K562 (cell line): ENCODE data around the gene SEMA5A. TPM values are rescaled to one million over a fixed set of nuclear protein-coding genes. Genes with fewer than 3 reads are reported as not detected.

Source experiments
- ATAC-seq: fragments of 200-7000 bp; cut with Tn5 transposase; 3 replicates; pipeline ENCODE4 v1.9.1; 2020; ENCODE audit warnings: moderate library complexity
- BruUV-seq: library from RNA; stranded (reverse); fragments of 400-500 nt; replicated peaks from 2 replicates; lab custom pipeline; 2021; lab: Mats Ljungman, UMichigan
- CTCF ChIA-PET: fragments of 300-600 bp; formaldehyde crosslinking; extraction: SDS; loops from one replicate; lab custom pipeline; 2021; ENCODE audit warnings: low intra/inter-chr PET ratio; lab: Yijun Ruan, JAX
- POLR2A ChIA-PET: fragments of 300-600, 350-650 bp; sonication (Branson Sonifier 250); formaldehyde crosslinking; extraction: SDS; loops from one replicate; lab custom pipeline; 2021; ENCODE audit warnings: antibody characterized with exemption, inconsistent platforms; lab: Yijun Ruan, JAX
- DNase-seq, 4 experiments: peaks; one replicate each; pipeline versions ENCODE4 v3.0.0 to v3.0.0-alpha.2; 2011 to 2018; ENCODE audit warnings: low spot score in 3 of 4, mixed read lengths in 3 of 4; ENCODE audit errors: extremely low read depth in 1 of 4
- FAIRE-seq: peaks from 2 replicates; lab custom pipeline; 2011; peaks lifted over from hg19 to GRCh38; lab: Jason Lieb, UNC
- H2AFZ ChIP-seq: 2 replicates; pipeline ENCODE4 v1.6.0; 2011; ENCODE audit warnings: low read depth, low read length, control low read depth, inconsistent platforms
- H3K27ac ChIP-seq: fragments of 200-600 bp; 3 replicates; pipeline ENCODE4 v1.8.0; 2011; ENCODE audit warnings: low read depth, mild to moderate bottlenecking, control low read depth, inconsistent platforms, low read length, moderate library complexity, mixed read lengths; ENCODE audit errors: extremely low read depth
- H3K27me3 ChIP-seq, 2 experiments: fragments of 300-600 bp in 1 of 2; 2 replicates in 1 of 2; 3 replicates in 1 of 2; pipeline versions ENCODE4 v1.6.0 to v1.8.0; 2011; ENCODE audit warnings: inconsistent platforms in 2 of 2, low read length in 2 of 2, mild to moderate bottlenecking in 1 of 2, mixed read lengths in 1 of 2, moderate library complexity in 1 of 2; ENCODE audit not compliant: control insufficient read depth in 2 of 2, insufficient read depth in 2 of 2
- H3K36me3 ChIP-seq: fragments of 300-600 bp; 3 replicates; pipeline ENCODE4 v1.8.0; 2011; ENCODE audit warnings: mild to moderate bottlenecking, low read length, inconsistent platforms; ENCODE audit not compliant: control insufficient read depth, insufficient read depth
- H3K4me1 ChIP-seq, 2 experiments: fragments of 200-600 bp in 1 of 2; replicated peaks in 1 of 2; 2 replicates in 1 of 2; 3 replicates in 1 of 2; pipeline versions ENCODE4 v1.5.1 to v1.8.0; 2011; ENCODE audit warnings: inconsistent platforms in 2 of 2, low read length in 2 of 2, mild to moderate bottlenecking in 1 of 2, mixed read lengths in 1 of 2, moderate library complexity in 1 of 2; ENCODE audit not compliant: control insufficient read depth in 2 of 2, insufficient read depth in 2 of 2
- H3K4me2 ChIP-seq: 2 replicates; pipeline ENCODE4 v1.6.1; 2011; ENCODE audit warnings: low read length, control low read depth, inconsistent platforms, mixed read lengths; ENCODE audit not compliant: insufficient read depth
- H3K4me3 ChIP-seq: fragments of 200-600 bp; sonication (generic), shearing (Covaris generic); 2 replicates; pipeline ENCODE4 v1.5.1; 2016; ENCODE audit warnings: control low read depth, inconsistent platforms
- H3K79me2 ChIP-seq: fragments of 200-600 bp; 3 replicates; pipeline ENCODE4 v1.8.0; 2011; ENCODE audit warnings: low read length, inconsistent platforms; ENCODE audit not compliant: control insufficient read depth, insufficient read depth
- H3K9ac ChIP-seq, 2 experiments: 2 replicates each; pipeline versions ENCODE4 v1.6.0 to v1.6.1; 2011; ENCODE audit warnings: low read depth in 2 of 2, low read length in 2 of 2, control low read depth in 1 of 2, inconsistent platforms in 1 of 2, mild to moderate bottlenecking in 1 of 2, mixed read lengths in 1 of 2; ENCODE audit not compliant: insufficient read depth in 1 of 2
- H3K9me1 ChIP-seq: one replicate; pipeline ENCODE4 v1.6.0; 2011; ENCODE audit warnings: inconsistent platforms, mild to moderate bottlenecking, low read length, moderate library complexity; ENCODE audit not compliant: control insufficient read depth, insufficient read depth
- H3K9me3 ChIP-seq: replicated peaks from 2 replicates; pipeline ENCODE4 v1.5.1; 2011; ENCODE audit warnings: low read depth, low read length, inconsistent platforms; ENCODE audit not compliant: control insufficient read depth, insufficient read depth
- H4K20me1 ChIP-seq: replicated peaks from 2 replicates; pipeline ENCODE4 v1.6.1; 2011; ENCODE audit warnings: low read length, inconsistent platforms, mixed read lengths; ENCODE audit not compliant: control insufficient read depth, insufficient read depth
- BRF2 ChIP-seq: IDR thresholded peaks from 3 replicates; pipeline ENCODE4 v1.6.1; 2011; ENCODE audit warnings: borderline replicate concordance, mild to moderate bottlenecking; ENCODE audit not compliant: insufficient read length, insufficient read depth
- IRF2 ChIP-seq: sonication (generic); formaldehyde crosslinking; IDR thresholded peaks from 2 replicates; pipeline ENCODE4 v1.8.1; 2022; ENCODE audit warnings: mild to moderate bottlenecking, missing genetic modification reagents
- MXI1 ChIP-seq: IDR thresholded peaks from 2 replicates; pipeline ENCODE4 v1.6.1; 2011; ENCODE audit warnings: low read depth, mild to moderate bottlenecking, improper control_type of control experiment, low read length
- PRMT5 ChIP-seq: sonication (generic); formaldehyde crosslinking; IDR thresholded peaks from 2 replicates; pipeline ENCODE4 v1.5.0; 2020; ENCODE audit warnings: missing genetic modification reagents
- RBM22 ChIP-seq: fragments of 200-400 bp; formaldehyde crosslinking; IDR thresholded peaks from 2 replicates; pipeline ENCODE4 v1.6.1; 2018; ENCODE audit warnings: low read length, low read depth; ENCODE audit not compliant: poor library complexity, severe bottlenecking
- ZNF408 ChIP-seq: fragments of 250-450 bp; sonication (Bioruptor Pico); IDR thresholded peaks from 2 replicates; pipeline ENCODE4 v1.4.0; 2020; ENCODE audit warnings: low read depth, mild to moderate bottlenecking, moderate library complexity
- ZNF75A ChIP-seq: fragments of 450-650 bp; formaldehyde crosslinking; IDR thresholded peaks from 2 replicates; pipeline ENCODE4 v1.4.0; 2020; ENCODE audit warnings: mild to moderate bottlenecking
- in situ Hi-C: fragments of 300-500 bp; cut with MboI; formaldehyde crosslinking; loops from 4 replicates; pipeline ENCODE4 v1.15.0; 2018; ENCODE audit warnings: inconsistent platforms, mixed read lengths
- intact Hi-C: fragments of 100-400 bp; cut with micrococcal nuclease; formaldehyde crosslinking; loops from 2 replicates; pipeline ENCODE4 v1.14.2; 2022
- polyA plus RNA-seq, 8 experiments: library from polyadenylated mRNA; depleted of rRNA in 4 of 8; stranded (reverse) in 5 of 8; unstranded in 3 of 8; fragments of >200 nt; fragmentation: Nextera tagmentation in 2 of 8; fragmentation: Illumina TruSeq in 1 of 8; extraction: Ambion mirVana in 2 of 8; extraction: Trizol in 1 of 8; gene quantifications; 2 replicates each; pipeline versions ENCODE4 v1.2.1 to v1.2.3, GENCODE V29; 2011 to 2014; ENCODE audit warnings: inconsistent platforms in 1 of 8, missing spikeins in 1 of 8
- total RNA-seq, 7 experiments: library from RNA; depleted of rRNA in 6 of 7; stranded (reverse); fragments of >200 nt in 6 of 7; fragmentation: Illumina TruSeq in 2 of 7; extraction: Trizol in 2 of 7; gene quantifications; 2 replicates each; pipeline versions ENCODE4 v1.2.1 to v1.2.3, GENCODE V29; 2011 to 2021; ENCODE audit warnings: low replicate concordance in 1 of 7

The SEMA5A gene
- total and polyA plus RNA-seq, 9 of the 15 experiments (the other 6 are each of a cell fraction or from before 2014, with no cell fraction given) = 0.02 TPM; not detected in 8

GRCh38 chr5:9316733-9317132, 229.1 kb downstream of the SEMA5A start:
- Histone ChIP-seq H3K4me2 (no peak overlapping the region), H3K27me3 (no peaks in the 10 kb centered on the region), H3K79me2 (no peaks in the 10 kb centered on the region)
- TF ChIP-seq MXI1 (no peak), BRF2 (no peak), ZNF75A (CRISPR knock-in tag) (no peak), PRMT5 (no peak), IRF2 (CRISPR knock-in tag) (no peak), ZNF408 (CRISPR knock-in tag) (no peak), RBM22 (no peak)
- TF ChIP-seq, all 486 proteins: peak for 0
- intact Hi-C loops = no loop called here
- DNase-seq = no peak
- ATAC-seq = no peak
- H3K9ac ChIP-seq = no peak overlapping the region
- in situ Hi-C loops = no loop called here
- no peaks in the 10 kb centered on the region for H3K9me3 ChIP-seq
- H3K4me1 ChIP-seq = no peaks in the 10 kb centered on the region
- no peak for FAIRE-seq
- no peaks in the 10 kb centered on the region for H4K20me1 ChIP-seq
- no TSS peak for BruUV-seq
- H3K36me3 ChIP-seq = no peaks in the 10 kb centered on the region
- H3K27ac ChIP-seq = no peak overlapping the region
- H3K9me1 ChIP-seq = no peaks in the 10 kb centered on the region
- H2AFZ ChIP-seq = no peak overlapping the region
- CTCF ChIA-PET = no interaction called here
- H3K4me3 ChIP-seq = no peak overlapping the region
- POLR2A ChIA-PET = no interaction called here
